ENCODE results near the gene BCL2L2. TPM values are rescaled to one million over a fixed set of nuclear protein-coding genes. Genes with fewer than 3 reads are reported as not detected.
A peak's percentile ranks its signal among the peaks of the same experiment; 100 is the strongest.

Gene BCL2L2
- total RNA-seq, 1 donor from 2014 or later, result 11.8 TPM

DNA sequence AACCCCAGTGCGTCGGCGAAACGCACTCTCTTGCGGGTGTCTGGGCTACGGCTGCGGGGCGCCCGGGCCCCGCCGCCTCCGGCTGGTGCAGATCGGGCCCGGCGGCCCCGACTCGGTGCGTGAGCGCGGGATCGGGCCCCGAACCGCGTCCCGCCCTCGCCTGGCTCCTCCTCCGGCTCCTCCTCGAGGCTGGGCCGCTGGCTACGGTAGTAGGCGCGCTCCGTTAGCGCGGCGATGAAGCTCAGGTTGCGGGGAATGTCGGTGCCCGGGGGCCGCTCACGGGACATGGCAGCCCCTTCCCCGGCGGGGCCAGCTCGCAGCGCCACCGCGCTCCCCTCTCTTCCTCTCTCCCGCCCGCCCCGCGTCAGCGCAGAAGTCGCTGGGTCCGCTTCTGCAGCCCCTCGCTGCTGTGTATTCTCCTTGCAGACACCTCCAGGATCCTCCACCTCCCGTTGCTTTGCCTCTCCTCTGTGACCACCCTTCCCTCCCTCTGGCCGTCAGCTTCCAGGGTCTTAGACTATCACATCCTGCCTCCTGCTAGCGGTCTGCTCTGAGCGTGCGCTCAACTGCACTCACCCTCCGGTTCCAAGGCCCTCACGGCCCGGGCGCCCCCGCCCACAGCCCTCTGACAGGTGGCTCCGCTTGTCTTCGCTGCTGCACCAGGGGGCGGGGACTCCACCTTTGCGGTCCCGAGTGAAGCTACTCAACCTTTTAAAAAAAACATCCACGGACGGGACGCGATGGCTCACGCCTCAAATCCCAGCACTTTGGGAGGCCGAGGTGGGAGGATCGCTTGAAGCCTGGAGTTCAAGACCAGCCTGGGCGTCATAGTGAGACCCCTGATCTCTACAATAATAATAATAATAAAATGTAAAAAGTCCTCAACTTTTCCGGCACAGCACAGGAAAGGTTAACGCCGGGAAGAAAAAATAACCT is 4.1 kb upstream of the BCL2L2 start, which contains the start of gene PPP1R3E:
Gene PPP1R3E, minus strand, starts transcription at position 570 of the 936 bp plus-strand sequence. Its CDS starts 283 bp downstream, at position 287.
- H3K27ac Mint-ChIP-seq, result peak within 1 kb of the TSS; percentile 97
- no peaks in the 10 kb centered on the region for H3K27me3 Mint-ChIP-seq
- H3K36me3 Mint-ChIP-seq (ENCODE audit: low read depth), result peaks cover 14% of the 10 kb centered on the region
- DNase-seq (peak; percentile 74), ATAC-seq (ENCODE audit: low read depth) (peak; percentile 27)
- intact Hi-C loops (cut with micrococcal nuclease), result loop anchor here (1.0 to 10.0 kb wide), 9 partner anchors 50 to 1995 kb away; partner anchors contain the start of genes CHMP4A, OXA1L and SLC22A17
- H3K9me3 Mint-ChIP-seq, result no peaks in the 10 kb centered on the region
- ChIA-PET CTCF (interaction anchor here (0.6 to 3.6 kb wide), 6 partner anchors 16 to 330 kb away, joined by 3 to 38 read pairs (median 3); partner anchors contain the start of genes HOMEZ and PABPN1), POLR2A (interaction anchor here (0.5 to 14.2 kb wide), 13 partner anchors 8 to 1128 kb away, joined by 3 to 339 read pairs (median 5); partner anchors contain the start of genes ACIN1, C14orf119, CBLN3 and HOMEZ)
- H3K4me3 Mint-ChIP-seq, result peak within 1 kb of the TSS; percentile 99
- peaks cover 45% of the 10 kb centered on the region for H3K4me1 Mint-ChIP-seq
- TF ChIP-seq, protein P1, sequence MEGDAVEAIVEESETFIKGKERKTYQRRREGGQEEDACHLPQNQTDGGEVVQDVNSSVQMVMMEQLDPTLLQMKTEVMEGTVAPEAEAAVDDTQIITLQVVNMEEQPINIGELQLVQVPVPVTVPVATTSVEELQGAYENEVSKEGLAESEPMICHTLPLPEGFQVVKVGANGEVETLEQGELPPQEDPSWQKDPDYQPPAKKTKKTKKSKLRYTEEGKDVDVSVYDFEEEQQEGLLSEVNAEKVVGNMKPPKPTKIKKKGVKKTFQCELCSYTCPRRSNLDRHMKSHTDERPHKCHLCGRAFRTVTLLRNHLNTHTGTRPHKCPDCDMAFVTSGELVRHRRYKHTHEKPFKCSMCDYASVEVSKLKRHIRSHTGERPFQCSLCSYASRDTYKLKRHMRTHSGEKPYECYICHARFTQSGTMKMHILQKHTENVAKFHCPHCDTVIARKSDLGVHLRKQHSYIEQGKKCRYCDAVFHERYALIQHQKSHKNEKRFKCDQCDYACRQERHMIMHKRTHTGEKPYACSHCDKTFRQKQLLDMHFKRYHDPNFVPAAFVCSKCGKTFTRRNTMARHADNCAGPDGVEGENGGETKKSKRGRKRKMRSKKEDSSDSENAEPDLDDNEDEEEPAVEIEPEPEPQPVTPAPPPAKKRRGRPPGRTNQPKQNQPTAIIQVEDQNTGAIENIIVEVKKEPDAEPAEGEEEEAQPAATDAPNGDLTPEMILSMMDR (IDR thresholded peaks at IDR 0.05), result no peak

DNA sequence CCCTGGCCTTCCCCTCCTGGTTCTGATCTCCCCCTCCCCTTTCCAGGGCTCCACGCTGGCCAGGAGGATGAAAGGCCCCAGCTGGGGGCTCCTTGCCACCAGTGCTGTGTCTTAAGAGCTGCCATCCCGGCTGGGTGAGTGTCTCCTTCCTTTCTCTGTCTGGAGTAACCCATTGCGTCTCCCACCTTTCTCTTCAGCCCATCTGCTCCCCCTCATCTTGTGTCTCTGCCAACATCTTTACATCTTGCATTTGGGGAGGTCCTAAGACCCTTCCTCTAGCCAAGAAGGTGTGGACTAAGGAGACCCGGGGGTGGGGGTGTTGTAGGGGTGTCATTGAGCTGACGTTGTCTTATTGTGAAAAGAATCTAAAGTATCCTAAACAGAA is 505 bp downstream of the BCL2L2 start:
- no peak for ATAC-seq (ENCODE audit: low read depth)
- Mint-ChIP-seq H3K9me3 (no peaks in the 10 kb centered on the region), H3K27ac (peak overlapping the region; percentile 79), H3K4me1 (peaks cover 37% of the 10 kb centered on the region), H3K4me3 (peak overlapping the region; percentile 82), H3K27me3 (no peaks in the 10 kb centered on the region), H3K36me3 (ENCODE audit: low read depth) (peaks cover 9% of the 10 kb centered on the region)
- DNase-seq, result no peak
- intact Hi-C loops (cut with micrococcal nuclease), result loop anchor here (10.0 kb wide), 1 partner anchor 922 kb away; no protein-coding TSS in a partner anchor
- POLR2A ChIA-PET, result interaction anchor here (0.6 to 14.2 kb wide), 5 partner anchors 10 to 707 kb away, joined by 3 to 339 read pairs (median 7); partner anchors contain the start of genes ACIN1, C14orf119 and PABPN1
- TF ChIP-seq, protein P1 (IDR thresholded peaks at IDR 0.05), result no peak
- CTCF ChIA-PET, result no interaction called here

DNA sequence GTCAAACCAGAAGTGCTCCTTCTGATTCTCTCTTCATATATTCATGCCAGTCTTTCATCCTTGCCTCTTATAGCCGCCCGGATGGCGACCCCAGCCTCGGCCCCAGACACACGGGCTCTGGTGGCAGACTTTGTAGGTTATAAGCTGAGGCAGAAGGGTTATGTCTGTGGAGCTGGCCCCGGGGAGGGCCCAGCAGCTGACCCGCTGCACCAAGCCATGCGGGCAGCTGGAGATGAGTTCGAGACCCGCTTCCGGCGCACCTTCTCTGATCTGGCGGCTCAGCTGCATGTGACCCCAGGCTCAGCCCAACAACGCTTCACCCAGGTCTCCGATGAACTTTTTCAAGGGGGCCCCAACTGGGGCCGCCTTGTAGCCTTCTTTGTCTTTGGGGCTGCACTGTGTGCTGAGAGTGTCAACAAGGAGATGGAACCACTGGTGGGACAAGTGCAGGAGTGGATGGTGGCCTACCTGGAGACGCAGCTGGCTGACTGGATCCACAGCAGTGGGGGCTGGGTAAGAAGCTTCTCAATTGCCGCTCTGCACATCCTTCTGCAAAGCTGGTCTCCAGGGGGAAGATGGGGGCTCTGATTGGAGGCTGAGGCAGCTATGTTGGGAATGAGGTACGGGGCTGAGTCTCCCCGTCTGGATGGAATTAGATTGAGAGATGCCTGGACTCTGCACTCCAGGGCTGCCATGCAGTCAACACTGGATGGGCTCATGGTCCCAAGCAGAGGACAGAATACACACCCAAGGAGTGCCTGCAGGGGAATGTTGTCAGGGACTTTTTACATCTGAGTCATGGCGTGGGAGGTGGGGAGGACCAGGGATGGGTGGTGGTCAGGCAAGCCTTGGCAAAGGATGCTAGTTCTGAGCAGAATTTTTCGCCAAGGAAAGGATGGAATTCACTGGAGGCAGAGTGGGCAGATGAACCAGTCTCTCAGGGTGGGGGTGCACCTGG is 1.3 kb downstream of the BCL2L2 start:
- CTCF ChIA-PET, result no interaction called here
- H3K4me1 Mint-ChIP-seq, result peaks cover 33% of the 10 kb centered on the region
- H3K4me3 Mint-ChIP-seq, result peak overlapping the region; percentile 82
- POLR2A ChIA-PET, result interaction anchor here (1.1 to 14.2 kb wide), 2 partner anchors 12 to 19 kb away, joined by 5 to 339 read pairs; partner anchors contain the start of gene PABPN1
- H3K9me3 Mint-ChIP-seq, result no peaks in the 10 kb centered on the region
- H3K27me3 Mint-ChIP-seq, result no peaks in the 10 kb centered on the region
- ATAC-seq (ENCODE audit: low read depth), result no peak
- intact Hi-C loops (cut with micrococcal nuclease), result loop anchor here (10.0 kb wide), 1 partner anchor 923 kb away; no protein-coding TSS in a partner anchor
- TF ChIP-seq, protein P1 (IDR thresholded peaks at IDR 0.05), result no peak
- peaks cover 6% of the 10 kb centered on the region for H3K36me3 Mint-ChIP-seq (ENCODE audit: low read depth)
- no peak for DNase-seq
- H3K27ac Mint-ChIP-seq, result peak overlapping the region; percentile 79

DNA sequence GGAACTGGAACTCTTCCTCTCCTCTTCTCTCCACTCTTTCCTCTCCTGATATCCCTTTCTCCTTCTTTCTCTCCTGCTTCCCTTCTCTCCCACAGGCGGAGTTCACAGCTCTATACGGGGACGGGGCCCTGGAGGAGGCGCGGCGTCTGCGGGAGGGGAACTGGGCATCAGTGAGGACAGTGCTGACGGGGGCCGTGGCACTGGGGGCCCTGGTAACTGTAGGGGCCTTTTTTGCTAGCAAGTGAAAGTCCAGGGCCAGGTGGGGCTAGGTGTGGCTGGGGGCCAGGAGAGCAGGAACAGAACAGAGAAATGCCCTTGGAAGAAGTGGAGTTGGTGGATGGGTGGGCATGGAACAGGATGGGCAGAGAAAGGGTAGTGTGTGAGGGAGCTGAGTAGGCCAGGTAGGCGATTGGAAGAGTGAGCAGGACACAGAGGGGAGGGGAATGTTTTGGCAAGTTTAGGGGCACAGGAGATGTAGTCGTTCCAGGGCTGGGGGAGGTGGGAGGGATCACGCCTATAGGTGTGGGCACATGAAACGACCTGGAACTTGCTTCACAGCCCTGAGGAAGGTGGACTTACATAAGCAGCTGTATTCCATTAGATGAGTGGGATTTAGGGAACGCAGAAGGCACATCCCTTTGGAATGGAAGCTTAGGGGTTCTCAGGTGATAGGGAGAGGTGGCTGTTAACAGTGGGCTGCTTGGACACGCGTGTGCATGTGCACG is 2.2 kb downstream of the BCL2L2 start:
- Mint-ChIP-seq H3K27me3 (no peaks in the 10 kb centered on the region), H3K27ac (no peak overlapping the region), H3K9me3 (no peaks in the 10 kb centered on the region), H3K4me1 (peaks cover 31% of the 10 kb centered on the region), H3K4me3 (no peak overlapping the region), H3K36me3 (ENCODE audit: low read depth) (peaks cover 6% of the 10 kb centered on the region)
- ATAC-seq (ENCODE audit: low read depth) (no peak), DNase-seq (no peak)
- TF ChIP-seq, protein P1 (IDR thresholded peaks at IDR 0.05), result no peak
- ChIA-PET POLR2A (interaction anchor here (1.1 to 14.2 kb wide), 2 partner anchors 11 to 18 kb away, joined by 5 to 339 read pairs; partner anchors contain the start of gene PABPN1), CTCF (no interaction called here)
- intact Hi-C loops (cut with micrococcal nuclease), result loop anchor here (10.0 kb wide), 1 partner anchor 924 kb away; no protein-coding TSS in a partner anchor
